PC-3 (cell line): ENCODE results near the gene PDSS2. TPM values are rescaled to one million over a fixed set of nuclear protein-coding genes. Genes with fewer than 3 reads are reported as not detected.
"Not testable (repeated sequence)": the region's sequence is repeated elsewhere in the genome, so short reads cannot be mapped to it uniquely, and the experiment has no call there.

ENCODE experiments used
- ATAC-seq: fragments of 200-7000 bp; cut with Tn5 transposase; 2 replicates; pipeline ENCODE4 v1.9.1; 2020; ENCODE audit warnings: mild to moderate bottlenecking, moderate library complexity
- BruUV-seq: library from RNA; stranded (reverse); fragments of 400-500 nt; replicated peaks from 2 replicates; lab custom pipeline; 2021; lab: Mats Ljungman, UMichigan
- CTCF ChIA-PET: fragments of 300-600 bp; sonication (Branson Sonifier 250); formaldehyde crosslinking; loops from one replicate; lab custom pipeline; 2022; ENCODE audit warnings: antibody characterized with exemption; lab: Charles Lee
- POLR2A ChIA-PET: fragments of 300-600 bp; sonication (Branson Sonifier 250); formaldehyde crosslinking; loops from one replicate; lab custom pipeline; 2022; ENCODE audit warnings: antibody characterized with exemption; ENCODE audit not compliant: unreplicated experiment; lab: Charles Lee
- DNase-seq: peaks from one replicate; pipeline ENCODE4 v3.0.0-alpha.2; 2015
- H2AFZ ChIP-seq: fragments of 300-600 bp; sonication (generic); 2 replicates; pipeline ENCODE4 v1.6.0; 2016; ENCODE audit warnings: antibody characterized with exemption, low read length
- H3F3A ChIP-seq: fragments of 300-600 bp; sonication (generic); one replicate; pipeline ENCODE4 v1.6.0; 2017; ENCODE audit warnings: antibody characterized with exemption, low read length, control low read depth, mild to moderate bottlenecking; ENCODE audit not compliant: unreplicated experiment
- H3K27ac ChIP-seq: fragments of 300-600 bp; sonication (generic); 2 replicates; pipeline ENCODE4 v1.5.1; 2016; ENCODE audit warnings: mild to moderate bottlenecking, low read length
- H3K27me3 ChIP-seq: fragments of 300-600 bp; sonication (generic); 2 replicates; pipeline ENCODE4 v1.6.1; 2016; ENCODE audit warnings: low read length, mixed read lengths
- H3K36me3 ChIP-seq: fragments of 300-600 bp; sonication (generic); 2 replicates; pipeline ENCODE4 v1.6.1; 2016; ENCODE audit warnings: low read depth, mixed run types, low read length, mixed read lengths
- H3K4me1 ChIP-seq: fragments of 300-600 bp; sonication (generic); 2 replicates; pipeline ENCODE4 v1.5.1; 2016; ENCODE audit warnings: low read length; ENCODE audit not compliant: insufficient read depth
- H3K4me2 ChIP-seq: fragments of 300-600 bp; sonication (generic); 2 replicates; pipeline ENCODE4 v1.6.0; 2016; ENCODE audit warnings: low read length
- H3K4me3 ChIP-seq: fragments of 300-600 bp; sonication (generic); 2 replicates; pipeline ENCODE4 v1.5.1; 2016; ENCODE audit warnings: mild to moderate bottlenecking, low read length, mixed read lengths
- H3K79me2 ChIP-seq: fragments of 300-600 bp; sonication (generic); 2 replicates; pipeline ENCODE4 v1.6.1; 2017; ENCODE audit warnings: low read length, mixed read lengths
- H3K9ac ChIP-seq: fragments of 300-600 bp; sonication (generic); 2 replicates; pipeline ENCODE4 v1.6.0; 2016; ENCODE audit warnings: mild to moderate bottlenecking, low read length
- H3K9me2 ChIP-seq: fragments of 300-600 bp; sonication (generic); replicated peaks from 2 replicates; pipeline ENCODE4 v1.6.1; 2016; ENCODE audit warnings: mixed run types, low read length, mixed read lengths
- H3K9me3 ChIP-seq: fragments of 300-600 bp; sonication (generic); 2 replicates; pipeline ENCODE4 v1.6.1; 2016; ENCODE audit warnings: low read length, mixed read lengths
- H4K20me1 ChIP-seq: fragments of 300-600 bp; sonication (generic); 2 replicates; pipeline ENCODE4 v1.6.1; 2016; ENCODE audit warnings: low read length, mixed read lengths
- EZH2 ChIP-seq: fragments of 300-600 bp; sonication (generic); IDR thresholded peaks from one replicate; pipeline ENCODE4 v1.6.1; 2017; ENCODE audit warnings: antibody characterized with exemption, mild to moderate bottlenecking, low read length; ENCODE audit not compliant: unreplicated experiment
- EZH2phosphoT487 ChIP-seq: fragments of 300-600 bp; sonication (generic); IDR thresholded peaks from 2 replicates; pipeline ENCODE4 v1.6.1; 2018; ENCODE audit warnings: mild to moderate bottlenecking, antibody characterized with exemption, low read length, borderline replicate concordance
- intact Hi-C: fragments of 100-400 bp; cut with micrococcal nuclease; formaldehyde crosslinking; loops from 2 replicates; pipeline ENCODE4 v1.9.0; 2023
- total RNA-seq: library from RNA; depleted of rRNA; stranded (reverse); fragments of >200 nt; gene quantifications from 2 replicates; pipeline ENCODE4 v1.2.3, GENCODE V29; 2014
- TF ChIP-seq, protein P1 (sequence below): fragments of 300-600 bp; sonication (generic); conservative IDR thresholded peaks from 2 replicates; pipeline ENCODE4 v1.5.1; 2017; ENCODE audit warnings: antibody characterized with exemption, low read depth, mild to moderate bottlenecking, low read length

PDSS2 gene
- total RNA-seq, 1 experiment from 2014 or later = 6.6 TPM

GRCh38 chr6:107202876-107203468, 256.4 kb downstream of the PDSS2 start:
- H3K79me2 ChIP-seq = no peaks in the 10 kb centered on the region
- ATAC-seq (no peak), DNase-seq (peak; percentile 19)
- intact Hi-C loops = no loop called here
- H3K27me3 ChIP-seq = no peaks in the 10 kb centered on the region
- no peak overlapping the region for H3K27ac ChIP-seq
- BruUV-seq = no TSS peak
- H3K4me2 ChIP-seq = no peak overlapping the region
- no peaks in the 10 kb centered on the region for H3K9me2 ChIP-seq
- ChIA-PET CTCF (no interaction called here), POLR2A (no interaction called here)
- H4K20me1 ChIP-seq = no peaks in the 10 kb centered on the region
- no peaks in the 10 kb centered on the region for H3K36me3 ChIP-seq
- H3K9ac ChIP-seq = no peak overlapping the region
- H2AFZ ChIP-seq = no peak overlapping the region
- no peak overlapping the region for H3K4me3 ChIP-seq
- H3K4me1 ChIP-seq = no peaks in the 10 kb centered on the region
- no peaks in the 10 kb centered on the region for H3F3A ChIP-seq
- H3K9me3 ChIP-seq = no peaks in the 10 kb centered on the region
- TF ChIP-seq, protein P1, sequence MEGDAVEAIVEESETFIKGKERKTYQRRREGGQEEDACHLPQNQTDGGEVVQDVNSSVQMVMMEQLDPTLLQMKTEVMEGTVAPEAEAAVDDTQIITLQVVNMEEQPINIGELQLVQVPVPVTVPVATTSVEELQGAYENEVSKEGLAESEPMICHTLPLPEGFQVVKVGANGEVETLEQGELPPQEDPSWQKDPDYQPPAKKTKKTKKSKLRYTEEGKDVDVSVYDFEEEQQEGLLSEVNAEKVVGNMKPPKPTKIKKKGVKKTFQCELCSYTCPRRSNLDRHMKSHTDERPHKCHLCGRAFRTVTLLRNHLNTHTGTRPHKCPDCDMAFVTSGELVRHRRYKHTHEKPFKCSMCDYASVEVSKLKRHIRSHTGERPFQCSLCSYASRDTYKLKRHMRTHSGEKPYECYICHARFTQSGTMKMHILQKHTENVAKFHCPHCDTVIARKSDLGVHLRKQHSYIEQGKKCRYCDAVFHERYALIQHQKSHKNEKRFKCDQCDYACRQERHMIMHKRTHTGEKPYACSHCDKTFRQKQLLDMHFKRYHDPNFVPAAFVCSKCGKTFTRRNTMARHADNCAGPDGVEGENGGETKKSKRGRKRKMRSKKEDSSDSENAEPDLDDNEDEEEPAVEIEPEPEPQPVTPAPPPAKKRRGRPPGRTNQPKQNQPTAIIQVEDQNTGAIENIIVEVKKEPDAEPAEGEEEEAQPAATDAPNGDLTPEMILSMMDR = no peak
- TF ChIP-seq EZH2 = no peak
- no peak for TF ChIP-seq EZH2phosphoT487

- ChIA-PET CTCF (no interaction called here), POLR2A (no interaction called here)
- intact Hi-C loops = no loop called here
- Histone ChIP-seq H3F3A (no peaks in the 10 kb centered on the region), H3K9ac (no peak overlapping the region), H2AFZ (no peak overlapping the region), H3K4me2 (no peak overlapping the region), H3K4me1 (no peaks in the 10 kb centered on the region), H3K9me3 (no peaks in the 10 kb centered on the region), H3K27me3 (no peaks in the 10 kb centered on the region), H4K20me1 (no peaks in the 10 kb centered on the region), H3K27ac (no peak overlapping the region), H3K9me2 (no peaks in the 10 kb centered on the region), H3K36me3 (no peaks in the 10 kb centered on the region), H3K79me2 (no peaks in the 10 kb centered on the region), H3K4me3 (no peak overlapping the region)
- DNase-seq = no peak
- no TSS peak for BruUV-seq
- TF ChIP-seq, protein P1 = no peak
- TF ChIP-seq EZH2 (no peak), EZH2phosphoT487 (no peak)
- ATAC-seq = no peak
These were observed 260.5 kb downstream of the PDSS2 start for GRCh38 chr6:107198631-107199416.

DNA sequence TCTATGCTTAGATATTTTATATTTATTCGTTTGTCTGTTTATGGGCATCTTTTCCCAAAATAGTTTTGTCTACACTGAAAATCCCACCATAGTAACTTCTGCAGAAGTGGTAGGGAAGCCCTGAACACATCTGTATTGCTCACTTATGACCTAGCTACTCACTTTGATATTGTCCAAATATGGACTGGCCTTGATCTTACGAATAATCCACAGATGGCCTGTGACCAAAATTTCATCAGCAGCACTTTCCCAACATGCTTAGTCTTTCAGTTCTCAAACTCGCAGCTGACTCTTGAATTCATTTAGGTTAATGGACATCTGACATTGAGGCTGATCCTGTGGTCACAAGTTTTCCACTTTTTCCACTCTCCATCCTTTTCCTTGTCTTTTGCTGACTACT, 263.2 kb downstream of the PDSS2 start:
- Histone ChIP-seq H3K27ac (no peak overlapping the region), H3K9ac (no peak overlapping the region), H3K4me3 (no peak overlapping the region), H3K36me3 (no peaks in the 10 kb centered on the region), H3K4me1 (no peaks in the 10 kb centered on the region), H3K9me2 (no peaks in the 10 kb centered on the region), H2AFZ (no peak overlapping the region), H3F3A (no peaks in the 10 kb centered on the region), H3K4me2 (no peak overlapping the region), H3K9me3 (no peaks in the 10 kb centered on the region), H3K27me3 (no peaks in the 10 kb centered on the region), H3K79me2 (no peaks in the 10 kb centered on the region), H4K20me1 (no peaks in the 10 kb centered on the region)
- ChIA-PET CTCF (no interaction called here), POLR2A (interaction anchor here (0.6 kb wide), 1 partner anchor 70 kb away, joined by 3 read pairs; no protein-coding TSS in a partner anchor)
- intact Hi-C loops = no loop called here
- DNase-seq (no peak), ATAC-seq (no peak)
- no TSS peak for BruUV-seq
- no peak for TF ChIP-seq EZH2
- no peak for TF ChIP-seq EZH2phosphoT487

- H3K27ac ChIP-seq, POLR2A ChIA-PET, BruUV-seq, H3K9me2 ChIP-seq, intact Hi-C loops, H4K20me1 ChIP-seq, H3K4me2 ChIP-seq, H3K79me2 ChIP-seq, H3K9me3 ChIP-seq, H3K4me1 ChIP-seq, H3K9ac ChIP-seq, DNase-seq, ATAC-seq, H2AFZ ChIP-seq, H3K36me3 ChIP-seq, H3K27me3 ChIP-seq, H3K4me3 ChIP-seq, CTCF ChIA-PET, H3F3A ChIP-seq: not testable (repeated sequence)
These were observed 264.6 kb downstream of the PDSS2 start for GRCh38 chr6:107194723-107195122.
